ENCODE results near the gene CPM. TPM values are rescaled to one million over a fixed set of nuclear protein-coding genes. Genes with fewer than 3 reads are reported as not detected.

CPM gene
- total and polyA plus RNA-seq, 5 donors from 2014 or later, result 2.5 to 7.9 (median 5.6) TPM

GRCh38 chr12:68901551-68901950, 31.4 kb downstream of the CPM start:
- Mint-ChIP-seq H3K36me3 (no peaks in the 10 kb centered on the region), H3K9me3 (no peaks in the 10 kb centered on the region), H3K27me3 (no peaks in the 10 kb centered on the region), H3K27ac (peak overlapping the region in 1 of 3 donors; percentile 71), H3K4me3 (no peak overlapping the region), H3K4me1 (no peaks in the 10 kb centered on the region)
- Histone ChIP-seq H3K27me3 (ENCODE audit: control insufficient read depth, insufficient read depth, low read length) (no peaks in the 10 kb centered on the region), H3K4me3 (ENCODE audit: low read depth, low read length) (no peak overlapping the region), H3K9me3 (ENCODE audit: control insufficient read depth in 2 of 2, low read length in 2 of 2) (no peaks in the 10 kb centered on the region), H3K27ac (ENCODE audit: insufficient read depth, low read length, poor library complexity, severe bottlenecking) (no peak overlapping the region), H3K36me3 (ENCODE audit: control insufficient read depth, insufficient read depth, low read length) (no peaks in the 10 kb centered on the region), H3K4me1 (ENCODE audit: control insufficient read depth, insufficient read depth, low read length, poor library complexity, severe bottlenecking) (no peaks in the 10 kb centered on the region)
- DNase-seq, result no peak
- no peak for ATAC-seq (ENCODE audit: low read depth in 2 of 2)

DNA sequence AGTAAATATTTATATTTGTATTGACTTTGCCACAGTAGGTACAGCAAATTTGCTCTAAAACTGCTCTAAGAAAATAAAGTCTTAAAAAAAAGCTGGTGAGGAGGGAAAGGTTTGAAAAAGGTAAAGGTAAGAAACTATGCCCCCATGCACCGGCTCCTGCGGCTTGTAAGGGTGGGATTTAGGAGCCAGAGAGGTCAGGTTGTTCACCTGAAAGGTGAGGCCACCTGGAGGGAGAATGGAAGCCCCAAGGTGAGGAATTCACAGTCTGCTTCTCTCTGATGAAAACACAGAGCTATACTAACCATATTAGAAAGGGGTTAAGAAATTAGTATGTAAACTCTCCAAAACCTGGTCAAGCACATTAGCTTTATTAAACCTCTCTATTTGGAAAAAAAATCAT, 31.8 kb downstream of the CPM start:
- Histone ChIP-seq H3K27ac (ENCODE audit: insufficient read depth, low read length, poor library complexity, severe bottlenecking) (no peak overlapping the region), H3K36me3 (ENCODE audit: control insufficient read depth, insufficient read depth, low read length) (no peaks in the 10 kb centered on the region), H3K27me3 (ENCODE audit: control insufficient read depth, insufficient read depth, low read length) (no peaks in the 10 kb centered on the region), H3K4me1 (ENCODE audit: control insufficient read depth, insufficient read depth, low read length, poor library complexity, severe bottlenecking) (no peaks in the 10 kb centered on the region), H3K9me3 (ENCODE audit: control insufficient read depth in 2 of 2, low read length in 2 of 2) (no peaks in the 10 kb centered on the region), H3K4me3 (ENCODE audit: low read depth, low read length) (no peak overlapping the region)
- Mint-ChIP-seq H3K27ac (no peak overlapping the region), H3K27me3 (no peaks in the 10 kb centered on the region), H3K36me3 (no peaks in the 10 kb centered on the region), H3K4me1 (no peaks in the 10 kb centered on the region), H3K4me3 (no peak overlapping the region), H3K9me3 (no peaks in the 10 kb centered on the region)
- DNase-seq (no peak), ATAC-seq (ENCODE audit: low read depth in 2 of 2) (no peak)

DNA sequence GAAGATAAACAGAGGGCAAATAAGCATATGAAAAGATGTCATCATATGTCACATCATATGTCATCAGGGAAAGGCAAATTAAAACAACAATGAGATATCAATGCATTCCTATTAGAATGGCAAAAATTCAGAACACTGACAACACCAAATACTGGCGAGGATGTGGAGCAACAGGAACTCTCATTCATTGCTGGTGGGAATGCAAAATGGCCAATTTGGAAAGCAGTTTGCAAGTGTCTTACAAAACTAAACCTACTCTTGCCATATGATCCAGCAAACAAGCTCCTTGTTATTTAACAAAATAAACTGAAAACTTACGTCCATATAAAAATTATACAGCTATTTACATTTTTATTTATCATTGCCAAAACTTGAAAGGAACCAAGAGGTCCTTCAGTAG, 32.7 kb downstream of the CPM start:
- no peaks in the 10 kb centered on the region for H3K36me3 Mint-ChIP-seq
- Histone ChIP-seq H3K4me3 (ENCODE audit: low read depth, low read length) (no peak overlapping the region), H3K36me3 (ENCODE audit: control insufficient read depth, insufficient read depth, low read length) (no peaks in the 10 kb centered on the region), H3K27ac (ENCODE audit: insufficient read depth, low read length, poor library complexity, severe bottlenecking) (no peak overlapping the region), H3K4me1 (ENCODE audit: control insufficient read depth, insufficient read depth, low read length, poor library complexity, severe bottlenecking) (no peaks in the 10 kb centered on the region), H3K27me3 (ENCODE audit: control insufficient read depth, insufficient read depth, low read length) (no peaks in the 10 kb centered on the region), H3K9me3 (ENCODE audit: control insufficient read depth in 2 of 2, low read length in 2 of 2) (no peaks in the 10 kb centered on the region)
- ATAC-seq (ENCODE audit: low read depth in 2 of 2) (no peak), DNase-seq (no peak)
- H3K27me3 Mint-ChIP-seq, result no peaks in the 10 kb centered on the region
- no peak overlapping the region for H3K27ac Mint-ChIP-seq
- H3K4me1 Mint-ChIP-seq, result no peaks in the 10 kb centered on the region
- H3K9me3 Mint-ChIP-seq, result no peaks in the 10 kb centered on the region
- no peak overlapping the region for H3K4me3 Mint-ChIP-seq

DNA sequence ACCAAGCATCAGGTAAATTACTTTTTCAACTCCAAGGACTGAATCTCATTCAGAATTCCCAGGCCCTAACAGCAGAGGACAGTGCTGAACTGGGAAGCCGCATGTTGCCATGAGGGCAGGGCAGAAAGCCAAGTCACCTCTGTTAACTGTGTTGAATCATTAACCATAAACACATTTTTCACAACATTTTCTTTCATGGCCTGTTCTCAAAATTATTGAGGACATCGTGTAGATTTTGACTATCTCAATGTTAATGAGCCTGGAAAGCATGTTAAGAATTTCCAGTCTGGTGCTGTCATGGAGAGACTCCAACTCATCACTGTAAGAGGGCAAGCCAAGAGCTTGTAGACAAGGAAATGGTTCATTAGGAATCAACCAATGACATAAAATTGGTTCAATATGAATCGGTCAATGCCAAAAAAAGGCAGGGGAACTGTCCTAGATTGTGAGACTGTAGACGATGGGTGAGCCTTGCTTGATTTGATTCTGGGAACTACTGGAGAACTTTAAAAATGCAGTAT, 33.7 kb downstream of the CPM start:
- Mint-ChIP-seq H3K27ac (no peak overlapping the region), H3K9me3 (no peaks in the 10 kb centered on the region), H3K4me1 (peaks cover 0 to 2% (median 0%) of the 10 kb centered on the region in 4 donors), H3K4me3 (no peak overlapping the region), H3K27me3 (no peaks in the 10 kb centered on the region), H3K36me3 (no peaks in the 10 kb centered on the region)
- H3K4me3 ChIP-seq (ENCODE audit: low read depth, low read length), result no peak overlapping the region
- DNase-seq, result no peak
- H3K4me1 ChIP-seq (ENCODE audit: control insufficient read depth, insufficient read depth, low read length, poor library complexity, severe bottlenecking), result no peaks in the 10 kb centered on the region
- ATAC-seq (ENCODE audit: low read depth in 2 of 2), result no peak
- no peaks in the 10 kb centered on the region for H3K27me3 ChIP-seq (ENCODE audit: control insufficient read depth, insufficient read depth, low read length)
- H3K9me3 ChIP-seq (ENCODE audit: control insufficient read depth in 2 of 2, low read length in 2 of 2), result no peaks in the 10 kb centered on the region
- H3K36me3 ChIP-seq (ENCODE audit: control insufficient read depth, insufficient read depth, low read length), result no peaks in the 10 kb centered on the region
- H3K27ac ChIP-seq (ENCODE audit: insufficient read depth, low read length, poor library complexity, severe bottlenecking), result no peak overlapping the region

- Mint-ChIP-seq H3K27ac (peak overlapping the region in 1 of 3 donors; percentile 3), H3K4me1 (peaks cover 0 to 6% (median 2%) of the 10 kb centered on the region in 4 donors), H3K36me3 (no peaks in the 10 kb centered on the region), H3K9me3 (no peaks in the 10 kb centered on the region), H3K27me3 (no peaks in the 10 kb centered on the region), H3K4me3 (no peak overlapping the region)
- DNase-seq (no peak), ATAC-seq (ENCODE audit: low read depth in 2 of 2) (no peak)
- Histone ChIP-seq H3K27ac (ENCODE audit: insufficient read depth, low read length, poor library complexity, severe bottlenecking) (no peak overlapping the region), H3K9me3 (ENCODE audit: control insufficient read depth in 2 of 2, low read length in 2 of 2) (no peaks in the 10 kb centered on the region), H3K4me1 (ENCODE audit: control insufficient read depth, insufficient read depth, low read length, poor library complexity, severe bottlenecking) (no peaks in the 10 kb centered on the region), H3K36me3 (ENCODE audit: control insufficient read depth, insufficient read depth, low read length) (no peaks in the 10 kb centered on the region), H3K27me3 (ENCODE audit: control insufficient read depth, insufficient read depth, low read length) (no peaks in the 10 kb centered on the region), H3K4me3 (ENCODE audit: low read depth, low read length) (no peak overlapping the region)
Observed at GRCh38 chr12:68896881-68897540, 36.0 kb downstream of the CPM start.

DNA sequence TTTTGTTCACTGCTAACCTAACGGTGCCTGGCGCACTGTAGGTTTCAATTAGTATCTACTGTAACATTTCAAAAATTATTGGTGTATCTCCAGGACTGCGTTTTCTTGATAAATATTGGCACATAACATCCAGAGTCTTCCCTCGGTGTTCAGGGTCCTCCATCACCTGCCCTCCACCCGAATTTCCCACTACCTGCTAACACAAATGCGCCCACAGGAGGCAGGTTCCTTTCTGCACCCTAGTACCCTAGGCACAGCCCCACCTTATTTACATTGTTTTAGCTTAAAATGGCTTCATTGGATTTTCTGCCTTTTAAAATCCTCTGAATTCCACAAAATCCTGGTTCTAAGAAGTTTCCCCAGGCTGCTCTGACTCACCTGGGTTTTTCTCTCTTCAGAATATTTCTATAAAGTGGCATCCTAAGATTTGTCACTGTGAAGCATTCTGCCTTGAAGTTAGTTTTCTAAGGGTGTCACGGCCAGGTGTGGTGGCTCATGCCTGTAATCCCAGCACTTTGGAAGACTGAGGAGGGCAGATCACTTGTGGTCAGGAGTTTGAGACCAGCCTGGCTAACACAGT, 38.6 kb downstream of the CPM start:
- H3K4me3 ChIP-seq (ENCODE audit: low read depth, low read length), result no peak overlapping the region
- ATAC-seq (ENCODE audit: low read depth in 2 of 2) (no peak), DNase-seq (no peak)
- Mint-ChIP-seq H3K4me3 (no peak overlapping the region), H3K27me3 (no peaks in the 10 kb centered on the region), H3K36me3 (no peaks in the 10 kb centered on the region), H3K27ac (peak overlapping the region in 2 of 3 donors; percentile 44 to 83), H3K4me1 (peaks cover 5 to 25% (median 11%) of the 10 kb centered on the region in 4 donors), H3K9me3 (no peaks in the 10 kb centered on the region)
- no peak overlapping the region for H3K27ac ChIP-seq (ENCODE audit: insufficient read depth, low read length, poor library complexity, severe bottlenecking)
- no peaks in the 10 kb centered on the region for H3K9me3 ChIP-seq (ENCODE audit: control insufficient read depth in 2 of 2, low read length in 2 of 2)
- no peaks in the 10 kb centered on the region for H3K27me3 ChIP-seq (ENCODE audit: control insufficient read depth, insufficient read depth, low read length)
- H3K36me3 ChIP-seq (ENCODE audit: control insufficient read depth, insufficient read depth, low read length), result no peaks in the 10 kb centered on the region
- H3K4me1 ChIP-seq (ENCODE audit: control insufficient read depth, insufficient read depth, low read length, poor library complexity, severe bottlenecking), result peaks cover 4% of the 10 kb centered on the region

- H3K27ac ChIP-seq (ENCODE audit: insufficient read depth, low read length, poor library complexity, severe bottlenecking), result no peak overlapping the region
- Mint-ChIP-seq H3K36me3 (no peaks in the 10 kb centered on the region), H3K27ac (peak overlapping the region in 1 of 3 donors; percentile 44), H3K4me1 (peaks cover 7 to 25% (median 12%) of the 10 kb centered on the region in 4 donors), H3K4me3 (no peak overlapping the region), H3K27me3 (no peaks in the 10 kb centered on the region), H3K9me3 (no peaks in the 10 kb centered on the region)
- no peak for ATAC-seq (ENCODE audit: low read depth in 2 of 2)
- no peaks in the 10 kb centered on the region for H3K27me3 ChIP-seq (ENCODE audit: control insufficient read depth, insufficient read depth, low read length)
- no peaks in the 10 kb centered on the region for H3K9me3 ChIP-seq (ENCODE audit: control insufficient read depth in 2 of 2, low read length in 2 of 2)
- DNase-seq, result no peak
- peaks cover 4% of the 10 kb centered on the region for H3K4me1 ChIP-seq (ENCODE audit: control insufficient read depth, insufficient read depth, low read length, poor library complexity, severe bottlenecking)
- H3K36me3 ChIP-seq (ENCODE audit: control insufficient read depth, insufficient read depth, low read length), result no peaks in the 10 kb centered on the region
- no peak overlapping the region for H3K4me3 ChIP-seq (ENCODE audit: low read depth, low read length)
Observed at GRCh38 chr12:68893741-68894140, 39.2 kb downstream of the CPM start.

GRCh38 chr12:68893201-68893600, 39.8 kb downstream of the CPM start:
- no peaks in the 10 kb centered on the region for H3K27me3 ChIP-seq (ENCODE audit: control insufficient read depth, insufficient read depth, low read length)
- H3K27ac ChIP-seq (ENCODE audit: insufficient read depth, low read length, poor library complexity, severe bottlenecking), result no peak overlapping the region
- H3K4me1 Mint-ChIP-seq, result peaks cover 7 to 25% (median 15%) of the 10 kb centered on the region in 4 donors
- H3K36me3 ChIP-seq (ENCODE audit: control insufficient read depth, insufficient read depth, low read length), result no peaks in the 10 kb centered on the region
- no peaks in the 10 kb centered on the region for H3K9me3 ChIP-seq (ENCODE audit: control insufficient read depth in 2 of 2, low read length in 2 of 2)
- H3K9me3 Mint-ChIP-seq, result no peaks in the 10 kb centered on the region
- no peak overlapping the region for H3K4me3 Mint-ChIP-seq
- H3K4me1 ChIP-seq (ENCODE audit: control insufficient read depth, insufficient read depth, low read length, poor library complexity, severe bottlenecking), result peaks cover 4% of the 10 kb centered on the region
- no peaks in the 10 kb centered on the region for H3K36me3 Mint-ChIP-seq
- H3K27me3 Mint-ChIP-seq, result no peaks in the 10 kb centered on the region
- ATAC-seq (ENCODE audit: low read depth in 2 of 2) (no peak), DNase-seq (no peak)
- no peak overlapping the region for H3K27ac Mint-ChIP-seq
- H3K4me3 ChIP-seq (ENCODE audit: low read depth, low read length), result no peak overlapping the region

Data from CD4-positive, CD25-positive, alpha-beta regulatory T cell (primary cell).